Adrenal gland (tissue), 5 donors: Measurements from ENCODE around the gene CHMP4A.
"Not testable (repeated sequence)": the region's sequence is repeated elsewhere in the genome, so short reads cannot be mapped to it uniquely, and the experiment has no call there.

Source experiments
- CTCF ChIP-seq, 6 experiments: fragments of 450-650 bp in 4 of 6; fragments of 200-600 bp in 2 of 6; sonication (generic) in 1 of 6; IDR thresholded peaks; 1 replicate in 5 of 6; 2 replicates in 1 of 6; pipeline versions ENCODE4 v1.5.1 to v1.8.0; 2016 to 2021; ENCODE audit warnings: antibody characterized with exemption in 6 of 6, mild to moderate bottlenecking in 2 of 6, moderate library complexity in 1 of 6
- POLR2A ChIP-seq, 2 donors: fragments of 450-650 bp; IDR thresholded peaks; one replicate each; pipeline ENCODE4 v1.6.1; 2017; ENCODE audit warnings: antibody characterized with exemption in 2 of 2, mild to moderate bottlenecking in 2 of 2, moderate library complexity in 1 of 2
- donor health status: DM: no; HTN: no; CAD: no.

GRCh38 chr14:24222987-24223386 is 9.7 kb upstream of the CHMP4A start:
- TF ChIP-seq CTCF, POLR2A (IDR thresholded peaks at IDR 0.05): not testable (repeated sequence)
